Heart right ventricle (tissue), 16 donors: ENCODE measurements around the gene CHMP2B. TPM values are rescaled to one million over a fixed set of nuclear protein-coding genes. Genes with fewer than 3 reads are reported as not detected.

Experiments
- ATAC-seq, 8 donors: fragments of 200-7000 bp; cut with Tn5 transposase; one replicate each; pipeline ENCODE4 v1.9.1; 2020; ENCODE audit warnings: mild to moderate bottlenecking in 8 of 8, moderate library complexity in 8 of 8, moderate number of reproducible peaks in 1 of 8
- DNase-seq, 2 donors: peaks; one replicate each; pipeline ENCODE4 v3.0.0-alpha.2; 2020
- H3K27ac ChIP-seq, 10 donors: fragments of 200-600 bp; sonication (generic) in 2 of 10; one replicate each; pipeline versions ENCODE4 v1.5.0 to v1.8.0; 2020 to 2022; ENCODE audit warnings: mild to moderate bottlenecking in 3 of 10
- H3K27me3 ChIP-seq, 7 donors: fragments of 200-600 bp; one replicate each; pipeline ENCODE4 v1.8.0; 2021 to 2022; ENCODE audit warnings: mild to moderate bottlenecking in 2 of 7
- H3K36me3 ChIP-seq, 9 donors: fragments of 200-600 bp; sonication (generic) in 1 of 9; one replicate each; pipeline versions ENCODE4 v1.5.0 to v1.8.0; 2020 to 2022; ENCODE audit warnings: mild to moderate bottlenecking in 2 of 9
- H3K4me1 ChIP-seq, 9 donors: fragments of 200-600 bp; sonication (generic) in 1 of 9; one replicate each; pipeline versions ENCODE4 v1.5.0 to v1.8.0; 2020 to 2022; ENCODE audit warnings: mild to moderate bottlenecking in 4 of 9
- H3K4me3 ChIP-seq, 10 donors: fragments of 200-600 bp; sonication (generic) in 2 of 10; one replicate each; pipeline versions ENCODE4 v1.5.0 to v1.8.0; 2020 to 2022; ENCODE audit warnings: mild to moderate bottlenecking in 7 of 10, moderate library complexity in 2 of 10
- H3K9me3 ChIP-seq, 11 donors: fragments of 200-600 bp in 10 of 11; sonication (generic) in 2 of 11; one replicate each; pipeline versions ENCODE4 v1.5.0 to v1.8.0; 2013 to 2022; ENCODE audit warnings: mild to moderate bottlenecking in 2 of 11, control low read depth in 1 of 11, moderate library complexity in 1 of 11
- CTCF ChIP-seq, 9 donors: fragments of 200-600 bp; sonication (generic) in 2 of 9; IDR thresholded peaks; one replicate each; pipeline versions ENCODE4 v1.5.0 to v1.8.0; 2021 to 2022; ENCODE audit warnings: antibody characterized with exemption in 9 of 9, mild to moderate bottlenecking in 5 of 9, moderate library complexity in 1 of 9
- WGBS, 2 donors: extraction: QIAGEN DNeasy Blood & Tissue Kit; methylation state at CpG; one replicate each; pipeline ENCODE4 v1.1.7; 2013; ENCODE audit warnings: inconsistent platforms in 1 of 2; 5-methylcytosine and 5-hydroxymethylcytosine counted together
- intact Hi-C, 10 donors: fragments of 100-400 bp; cut with DNase I; formaldehyde crosslinking; loops; one replicate each; pipeline versions ENCODE4 v1.11.1 to v1.14.2; 2022
- polyA plus RNA-seq, 2 donors: library from polyadenylated mRNA; stranded (reverse); fragments of 200-250 nt; gene quantifications; one replicate each; pipeline ENCODE4 v1.2.3, GENCODE V29; 2013
- total RNA-seq, 10 donors: library from RNA; stranded (reverse); fragmentation: NEBNext Ultra II Directional in 3 of 10; extraction: Animal tissue kit (Norgen Biotek cat#: 25700) in 3 of 10; gene quantifications; one replicate each; pipeline versions ENCODE4 v1.2.1 to v1.2.4, GENCODE V29; 2021 to 2023
- donor health status: Arrhythmogenic right ventricular cardiomyopathy.
- donor health status: ischemic (EF 13 %, LVEDD 7.1; RV severe dilation, severe dysfunction).
- donor health status: healthy with polysubstance abuse.
- donor health status: DM: no; HTN: yes; CAD: no.
- donor health status: DM: no; HTN: no; CAD: no.
- donor health status: ischemic (EF 25% LVEDD 6.9; RV normal size, moderate dysfunction).
- donor health status: ischemic (EF 25% LVEDD 5.7; RV mildly dilated, moderate dysfunction).
- donor health status: healthy.
- donor health status: DM: yes; HTN: yes; CAD: no.
- donor health status: Ischemic cardiomyopathy.
- donor health status: ischemic (EF 35%, LVEDD 5.7; RV mildly dilated, moderate dysfunction).
- donor health status: nonischemic (EF 11% LVEDD 7.7; RV severe dilation, severe dysfunction).
- donor health status: DM: yes; HTN: yes; CAD: no.
- donor health status: PGD.
- donor health status: ischemic (EF 29% LVEDD 5.4; RV normal size, mild dysfunction).
- donor health status: nonischemic (EF 23%, LVEDD 6.1; RV moderate dilation, normal function).

The CHMP2B gene
- total and polyA plus RNA-seq, 12 donors: 10.8 to 43.7 (median 35.2) TPM

- DNase-seq (no peak), ATAC-seq (no peak)
- TF ChIP-seq CTCF (IDR thresholded peaks at IDR 0.05): no peak
- Histone ChIP-seq H3K27ac (no peak overlapping the region), H3K27me3 (no peaks in the 10 kb centered on the region), H3K36me3 (no peaks in the 10 kb centered on the region), H3K4me1 (peaks cover 0 to 11% (median 6%) of the 10 kb centered on the region in 9 donors), H3K9me3 (no peaks in the 10 kb centered on the region), H3K4me3 (no peak overlapping the region)
- intact Hi-C loops: no loop called here
- WGBS, 2 donors: 90 to 92% methylated on average over 4 of the region's 4 CpGs
Observed at GRCh38 chr3:87272718-87273341, 45.7 kb downstream of the CHMP2B start.

GRCh38 chr3:87276484-87276883 is 49.4 kb downstream of the CHMP2B start, which contains the start of gene POU1F1:
TSS of gene POU1F1 (minus strand) at chr3:87276584. CDS start at chr3:87276462, 122 bp downstream.
- Histone ChIP-seq H3K4me1 (peaks cover 0 to 4% (median 0%) of the 10 kb centered on the region in 9 donors), H3K27ac (no peak within 1 kb of the TSS), H3K27me3 (no peaks in the 10 kb centered on the region), H3K36me3 (no peaks in the 10 kb centered on the region), H3K4me3 (no peak within 1 kb of the TSS), H3K9me3 (no peaks in the 10 kb centered on the region)
- intact Hi-C loops: no loop called here
- DNase-seq (no peak), ATAC-seq (no peak)
- WGBS, 2 donors: 68 to 83% methylated on average over 6 of the region's 6 CpGs
- TF ChIP-seq CTCF (IDR thresholded peaks at IDR 0.05): no peak

- Histone ChIP-seq H3K4me1 (no peaks in the 10 kb centered on the region), H3K27me3 (no peaks in the 10 kb centered on the region), H3K4me3 (no peak overlapping the region), H3K9me3 (no peaks in the 10 kb centered on the region), H3K27ac (no peak overlapping the region), H3K36me3 (no peaks in the 10 kb centered on the region)
- ATAC-seq (no peak), DNase-seq (no peak)
- WGBS, 2 donors: 82 to 86% methylated on average over 1 of the region's 1 CpG
- no peak for TF ChIP-seq CTCF (IDR thresholded peaks at IDR 0.05)
- intact Hi-C loops: no loop called here
Observed at GRCh38 chr3:87287011-87287410, 59.9 kb downstream of the CHMP2B start.

GRCh38 chr3:87288446-87288845 is 61.3 kb downstream of the CHMP2B start:
- Histone ChIP-seq H3K4me3 (no peak overlapping the region), H3K36me3 (no peaks in the 10 kb centered on the region), H3K27ac (no peak overlapping the region), H3K27me3 (no peaks in the 10 kb centered on the region), H3K9me3 (no peaks in the 10 kb centered on the region), H3K4me1 (no peaks in the 10 kb centered on the region)
- TF ChIP-seq CTCF (IDR thresholded peaks at IDR 0.05): no peak
- intact Hi-C loops: no loop called here
- ATAC-seq (no peak), DNase-seq (no peak)
- WGBS, 2 donors: 78 to 84% methylated on average over 8 of the region's 8 CpGs
